Measurements from ENCODE around the gene ADGRA1.

The ADGRA1 gene

GRCh38 chr10:133179128-133179520, 91.4 kb downstream of the ADGRA1 start:
- DNase-seq (ENCODE audit: low spot score): no peak
- no peak for ATAC-seq (ENCODE audit: low read depth)
- H3K27ac ChIP-seq (ENCODE audit: poor library complexity, severe bottlenecking): no peak overlapping the region
- H3K27me3 ChIP-seq (ENCODE audit: insufficient read depth, poor library complexity, severe bottlenecking): no peaks in the 10 kb centered on the region
- no peaks in the 10 kb centered on the region for H3K4me1 ChIP-seq (ENCODE audit: insufficient read depth, poor library complexity, severe bottlenecking)
- TF ChIP-seq CTCF (IDR thresholded peaks at IDR 0.05; ENCODE audit: poor library complexity, severe bottlenecking): no peak
- no peaks in the 10 kb centered on the region for H3K9me3 ChIP-seq (ENCODE audit: severe bottlenecking)
- no peak overlapping the region for H3K4me3 ChIP-seq (ENCODE audit: severe bottlenecking)
- no peaks in the 10 kb centered on the region for H3K36me3 ChIP-seq (ENCODE audit: low read depth)

- no peak for TF ChIP-seq CTCF (IDR thresholded peaks at IDR 0.05; ENCODE audit: poor library complexity, severe bottlenecking)
- H3K36me3 ChIP-seq (ENCODE audit: low read depth): no peaks in the 10 kb centered on the region
- H3K4me3 ChIP-seq (ENCODE audit: severe bottlenecking): no peak overlapping the region
- DNase-seq (ENCODE audit: low spot score) (no peak), ATAC-seq (ENCODE audit: low read depth) (no peak)
- no peaks in the 10 kb centered on the region for H3K9me3 ChIP-seq (ENCODE audit: severe bottlenecking)
- H3K4me1 ChIP-seq (ENCODE audit: insufficient read depth, poor library complexity, severe bottlenecking): no peaks in the 10 kb centered on the region
- H3K27ac ChIP-seq (ENCODE audit: poor library complexity, severe bottlenecking): no peak overlapping the region
- no peaks in the 10 kb centered on the region for H3K27me3 ChIP-seq (ENCODE audit: insufficient read depth, poor library complexity, severe bottlenecking)
These were observed 91.9 kb downstream of the ADGRA1 start for GRCh38 chr10:133179651-133180050.

- no peak for TF ChIP-seq CTCF (IDR thresholded peaks at IDR 0.05; ENCODE audit: poor library complexity, severe bottlenecking)
- DNase-seq (ENCODE audit: low spot score) (no peak), ATAC-seq (ENCODE audit: low read depth) (no peak)
These were observed 92.7 kb downstream of the ADGRA1 start for GRCh38 chr10:133180192-133180964.

GRCh38 chr10:133180965-133181639, 93.4 kb downstream of the ADGRA1 start:
- Histone ChIP-seq H3K27ac (ENCODE audit: poor library complexity, severe bottlenecking) (no peak overlapping the region), H3K9me3 (ENCODE audit: severe bottlenecking) (no peaks in the 10 kb centered on the region), H3K36me3 (ENCODE audit: low read depth) (no peaks in the 10 kb centered on the region), H3K4me3 (ENCODE audit: severe bottlenecking) (no peak overlapping the region), H3K27me3 (ENCODE audit: insufficient read depth, poor library complexity, severe bottlenecking) (no peaks in the 10 kb centered on the region), H3K4me1 (ENCODE audit: insufficient read depth, poor library complexity, severe bottlenecking) (no peaks in the 10 kb centered on the region)
- ATAC-seq (ENCODE audit: low read depth) (no peak), DNase-seq (ENCODE audit: low spot score) (no peak)
- no peak for TF ChIP-seq CTCF (IDR thresholded peaks at IDR 0.05; ENCODE audit: poor library complexity, severe bottlenecking)

More at GRCh38 chr10:133180192-133180964, 92.7 kb downstream of the ADGRA1 start:
- Histone ChIP-seq H3K4me3 (ENCODE audit: severe bottlenecking) (no peak overlapping the region), H3K27ac (ENCODE audit: poor library complexity, severe bottlenecking) (no peak overlapping the region), H3K36me3 (ENCODE audit: low read depth) (no peaks in the 10 kb centered on the region), H3K9me3 (ENCODE audit: severe bottlenecking) (no peaks in the 10 kb centered on the region), H3K4me1 (ENCODE audit: insufficient read depth, poor library complexity, severe bottlenecking) (no peaks in the 10 kb centered on the region), H3K27me3 (ENCODE audit: insufficient read depth, poor library complexity, severe bottlenecking) (no peaks in the 10 kb centered on the region)
